K562 (cell line): ENCODE results near the gene ZDHHC5. TPM values are rescaled to one million over a fixed set of nuclear protein-coding genes. Genes with fewer than 3 reads are reported as not detected.

Experiments
- ATAC-seq: fragments of 200-7000 bp; cut with Tn5 transposase; 3 replicates; pipeline ENCODE4 v1.9.1; 2020; ENCODE audit warnings: moderate library complexity
- BruUV-seq: library from RNA; stranded (reverse); fragments of 400-500 nt; replicated peaks from 2 replicates; lab custom pipeline; 2021; lab: Mats Ljungman, UMichigan
- CTCF ChIA-PET: fragments of 300-600 bp; formaldehyde crosslinking; extraction: SDS; loops from one replicate; lab custom pipeline; 2021; ENCODE audit warnings: low intra/inter-chr PET ratio; lab: Yijun Ruan, JAX
- POLR2A ChIA-PET: fragments of 300-600, 350-650 bp; sonication (Branson Sonifier 250); formaldehyde crosslinking; extraction: SDS; loops from one replicate; lab custom pipeline; 2021; ENCODE audit warnings: antibody characterized with exemption, inconsistent platforms; lab: Yijun Ruan, JAX
- DNase-seq, 4 experiments: peaks; one replicate each; pipeline versions ENCODE4 v3.0.0 to v3.0.0-alpha.2; 2011 to 2018; ENCODE audit warnings: low spot score in 3 of 4, mixed read lengths in 3 of 4; ENCODE audit errors: extremely low read depth in 1 of 4
- FAIRE-seq: peaks from 2 replicates; lab custom pipeline; 2011; peaks lifted over from hg19 to GRCh38; lab: Jason Lieb, UNC
- H2AFZ ChIP-seq: 2 replicates; pipeline ENCODE4 v1.6.0; 2011; ENCODE audit warnings: low read depth, low read length, control low read depth, inconsistent platforms
- H3K27ac ChIP-seq: fragments of 200-600 bp; 3 replicates; pipeline ENCODE4 v1.8.0; 2011; ENCODE audit warnings: low read depth, mild to moderate bottlenecking, control low read depth, inconsistent platforms, low read length, moderate library complexity, mixed read lengths; ENCODE audit errors: extremely low read depth
- H3K27me3 ChIP-seq, 2 experiments: fragments of 300-600 bp in 1 of 2; 2 replicates in 1 of 2; 3 replicates in 1 of 2; pipeline versions ENCODE4 v1.6.0 to v1.8.0; 2011; ENCODE audit warnings: inconsistent platforms in 2 of 2, low read length in 2 of 2, mild to moderate bottlenecking in 1 of 2, mixed read lengths in 1 of 2, moderate library complexity in 1 of 2; ENCODE audit not compliant: control insufficient read depth in 2 of 2, insufficient read depth in 2 of 2
- H3K36me3 ChIP-seq: fragments of 300-600 bp; 3 replicates; pipeline ENCODE4 v1.8.0; 2011; ENCODE audit warnings: mild to moderate bottlenecking, low read length, inconsistent platforms; ENCODE audit not compliant: control insufficient read depth, insufficient read depth
- H3K4me1 ChIP-seq, 2 experiments: fragments of 200-600 bp in 1 of 2; replicated peaks in 1 of 2; 2 replicates in 1 of 2; 3 replicates in 1 of 2; pipeline versions ENCODE4 v1.5.1 to v1.8.0; 2011; ENCODE audit warnings: inconsistent platforms in 2 of 2, low read length in 2 of 2, mild to moderate bottlenecking in 1 of 2, mixed read lengths in 1 of 2, moderate library complexity in 1 of 2; ENCODE audit not compliant: control insufficient read depth in 2 of 2, insufficient read depth in 2 of 2
- H3K4me2 ChIP-seq: 2 replicates; pipeline ENCODE4 v1.6.1; 2011; ENCODE audit warnings: low read length, control low read depth, inconsistent platforms, mixed read lengths; ENCODE audit not compliant: insufficient read depth
- H3K4me3 ChIP-seq: fragments of 200-600 bp; sonication (generic), shearing (Covaris generic); 2 replicates; pipeline ENCODE4 v1.5.1; 2016; ENCODE audit warnings: control low read depth, inconsistent platforms
- H3K79me2 ChIP-seq: fragments of 200-600 bp; 3 replicates; pipeline ENCODE4 v1.8.0; 2011; ENCODE audit warnings: low read length, inconsistent platforms; ENCODE audit not compliant: control insufficient read depth, insufficient read depth
- H3K9ac ChIP-seq, 2 experiments: 2 replicates each; pipeline versions ENCODE4 v1.6.0 to v1.6.1; 2011; ENCODE audit warnings: low read depth in 2 of 2, low read length in 2 of 2, control low read depth in 1 of 2, inconsistent platforms in 1 of 2, mild to moderate bottlenecking in 1 of 2, mixed read lengths in 1 of 2; ENCODE audit not compliant: insufficient read depth in 1 of 2
- H3K9me1 ChIP-seq: one replicate; pipeline ENCODE4 v1.6.0; 2011; ENCODE audit warnings: inconsistent platforms, mild to moderate bottlenecking, low read length, moderate library complexity; ENCODE audit not compliant: control insufficient read depth, insufficient read depth
- H3K9me3 ChIP-seq: replicated peaks from 2 replicates; pipeline ENCODE4 v1.5.1; 2011; ENCODE audit warnings: low read depth, low read length, inconsistent platforms; ENCODE audit not compliant: control insufficient read depth, insufficient read depth
- H4K20me1 ChIP-seq: replicated peaks from 2 replicates; pipeline ENCODE4 v1.6.1; 2011; ENCODE audit warnings: low read length, inconsistent platforms, mixed read lengths; ENCODE audit not compliant: control insufficient read depth, insufficient read depth
- CBFA2T3 ChIP-seq: fragments of 450-650 bp; IDR thresholded peaks from 2 replicates; pipeline ENCODE4 v1.6.1; 2017
- CHAMP1 ChIP-seq: fragments of 450-650 bp; IDR thresholded peaks from 2 replicates; pipeline ENCODE4 v1.6.1; 2016; ENCODE audit warnings: mild to moderate bottlenecking
- CREB3 ChIP-seq: fragments of 450-650 bp; conservative IDR thresholded peaks from 2 replicates; pipeline ENCODE4 v1.6.1; 2016; ENCODE audit warnings: missing genetic modification characterization, low read depth, mild to moderate bottlenecking, missing compliant biosample characterization, moderate library complexity
- DEAF1 ChIP-seq: fragments of 450-650 bp; formaldehyde crosslinking; IDR thresholded peaks from 2 replicates; pipeline ENCODE4 v1.4.0; 2020; ENCODE audit warnings: mild to moderate bottlenecking, moderate library complexity
- EP300 ChIP-seq: IDR thresholded peaks from 2 replicates; pipeline ENCODE4 v1.6.1; 2012; ENCODE audit warnings: low read length, improper control_type of control experiment
- MTF1 ChIP-seq: fragments of 250-450 bp; sonication (Bioruptor Pico); IDR thresholded peaks from 2 replicates; pipeline ENCODE4 v1.9.0; 2021; ENCODE audit warnings: moderate library complexity, mild to moderate bottlenecking, inconsistent platforms, borderline replicate concordance
- NCOR1 ChIP-seq: fragments of 450-650 bp; IDR thresholded peaks from 2 replicates; pipeline ENCODE4 v1.6.1; 2016; ENCODE audit warnings: mild to moderate bottlenecking, moderate library complexity
- NKRF ChIP-seq: fragments of 450-650 bp; IDR thresholded peaks from 2 replicates; pipeline ENCODE4 v1.6.1; 2016; ENCODE audit warnings: borderline replicate concordance
- TRIM24 ChIP-seq, 2 experiments: fragments of 450-650 bp; IDR thresholded peaks; 2 replicates each; pipeline ENCODE4 v1.6.1; 2016
- ZNF140 ChIP-seq: fragments of 250-450 bp; sonication (Bioruptor Pico); IDR thresholded peaks from 2 replicates; pipeline ENCODE4 v1.8.0; 2021; ENCODE audit warnings: moderate library complexity, mild to moderate bottlenecking, inconsistent platforms
- ZNF232 ChIP-seq: sonication (generic); formaldehyde crosslinking; IDR thresholded peaks from 2 replicates; pipeline ENCODE4 v1.8.0; 2022; ENCODE audit warnings: mild to moderate bottlenecking, missing genetic modification reagents
- ZNF3 ChIP-seq: fragments of 250-450 bp; sonication (Bioruptor Pico); IDR thresholded peaks from 2 replicates; pipeline ENCODE4 v1.5.0; 2021; ENCODE audit warnings: mild to moderate bottlenecking, moderate library complexity
- WGBS: fragments of 100-300 bp; shearing (Covaris generic); methylation state at CpG from one replicate; pipeline ENCODE4 v1.1.6; 2016; ENCODE audit warnings: low coverage, mixed read lengths; ENCODE audit not compliant: insufficient coverage; ENCODE audit errors: missing lambda C conversion rate; 5-methylcytosine and 5-hydroxymethylcytosine counted together
- in situ Hi-C: fragments of 300-500 bp; cut with MboI; formaldehyde crosslinking; loops from 4 replicates; pipeline ENCODE4 v1.15.0; 2018; ENCODE audit warnings: inconsistent platforms, mixed read lengths
- intact Hi-C: fragments of 100-400 bp; cut with micrococcal nuclease; formaldehyde crosslinking; loops from 2 replicates; pipeline ENCODE4 v1.14.2; 2022
- polyA plus RNA-seq, 8 experiments: library from polyadenylated mRNA; depleted of rRNA in 4 of 8; stranded (reverse) in 5 of 8; unstranded in 3 of 8; fragments of >200 nt; fragmentation: Nextera tagmentation in 2 of 8; fragmentation: Illumina TruSeq in 1 of 8; extraction: Ambion mirVana in 2 of 8; extraction: Trizol in 1 of 8; gene quantifications; 2 replicates each; pipeline versions ENCODE4 v1.2.1 to v1.2.3, GENCODE V29; 2011 to 2014; ENCODE audit warnings: inconsistent platforms in 1 of 8, missing spikeins in 1 of 8
- total RNA-seq, 7 experiments: library from RNA; depleted of rRNA in 6 of 7; stranded (reverse); fragments of >200 nt in 6 of 7; fragmentation: Illumina TruSeq in 2 of 7; extraction: Trizol in 2 of 7; gene quantifications; 2 replicates each; pipeline versions ENCODE4 v1.2.1 to v1.2.3, GENCODE V29; 2011 to 2021; ENCODE audit warnings: low replicate concordance in 1 of 7
- TF ChIP-seq, protein P1 (sequence below): fragments of 450-650 bp; IDR thresholded peaks from 2 replicates; pipeline ENCODE4 v1.7.1; 2018; ENCODE audit warnings: mild to moderate bottlenecking, low read depth; ENCODE audit not compliant: partially characterized antibody

ZDHHC5 gene
- total and polyA plus RNA-seq, 9 of the 15 experiments (the other 6 are each of a cell fraction or from before 2014, with no cell fraction given): 3.8 to 64.2 (median 35.9) TPM

GRCh38 chr11:57659669-57660068, 8.2 kb upstream of the ZDHHC5 start:
- H3K9me3 ChIP-seq: no peaks in the 10 kb centered on the region
- intact Hi-C loops (loop anchor here (10.0 kb wide), 1 partner anchor 405 kb away; no protein-coding TSS in a partner anchor), in situ Hi-C loops (loop anchor here (10.0 to 25.0 kb wide), 2 partner anchors 145 to 853 kb away; partner anchors contain the start of gene OR5B21)
- no peaks in the 10 kb centered on the region for H3K27me3 ChIP-seq
- H3K27ac ChIP-seq: no peak overlapping the region
- no TSS peak for BruUV-seq
- DNase-seq (no peak), FAIRE-seq (no peak), ATAC-seq (no peak)
- ChIA-PET CTCF (no interaction called here), POLR2A (no interaction called here)
- peaks cover 0 to 6% of the 10 kb centered on the region in 2 experiments; a peak in 1 of 5 replicates for H3K4me1 ChIP-seq
- H3K4me3 ChIP-seq: no peak overlapping the region
- no peak overlapping the region for H2AFZ ChIP-seq
- no peak overlapping the region for H3K4me2 ChIP-seq
- peaks cover 34% of the 10 kb centered on the region; the same call in 2 of the 3 replicates for H3K36me3 ChIP-seq
- H4K20me1 ChIP-seq: no peaks in the 10 kb centered on the region
- no peaks in the 10 kb centered on the region for H3K9me1 ChIP-seq
- H3K9ac ChIP-seq: peak overlapping the region in 1 of 2 experiments; percentile 38; a peak in 1 of 4 replicates
- peaks cover 23% of the 10 kb centered on the region for H3K79me2 ChIP-seq
- WGBS: 96% methylated on average over 14 of the region's 14 CpGs
- no peak for TF ChIP-seq DEAF1 (CRISPR knock-in tag)
- no peak for TF ChIP-seq MTF1 (CRISPR knock-in tag)
- no peak for TF ChIP-seq ZNF232 (CRISPR knock-in tag)
- no peak for TF ChIP-seq ZNF3 (CRISPR knock-in tag)
- TF ChIP-seq, protein P1, sequence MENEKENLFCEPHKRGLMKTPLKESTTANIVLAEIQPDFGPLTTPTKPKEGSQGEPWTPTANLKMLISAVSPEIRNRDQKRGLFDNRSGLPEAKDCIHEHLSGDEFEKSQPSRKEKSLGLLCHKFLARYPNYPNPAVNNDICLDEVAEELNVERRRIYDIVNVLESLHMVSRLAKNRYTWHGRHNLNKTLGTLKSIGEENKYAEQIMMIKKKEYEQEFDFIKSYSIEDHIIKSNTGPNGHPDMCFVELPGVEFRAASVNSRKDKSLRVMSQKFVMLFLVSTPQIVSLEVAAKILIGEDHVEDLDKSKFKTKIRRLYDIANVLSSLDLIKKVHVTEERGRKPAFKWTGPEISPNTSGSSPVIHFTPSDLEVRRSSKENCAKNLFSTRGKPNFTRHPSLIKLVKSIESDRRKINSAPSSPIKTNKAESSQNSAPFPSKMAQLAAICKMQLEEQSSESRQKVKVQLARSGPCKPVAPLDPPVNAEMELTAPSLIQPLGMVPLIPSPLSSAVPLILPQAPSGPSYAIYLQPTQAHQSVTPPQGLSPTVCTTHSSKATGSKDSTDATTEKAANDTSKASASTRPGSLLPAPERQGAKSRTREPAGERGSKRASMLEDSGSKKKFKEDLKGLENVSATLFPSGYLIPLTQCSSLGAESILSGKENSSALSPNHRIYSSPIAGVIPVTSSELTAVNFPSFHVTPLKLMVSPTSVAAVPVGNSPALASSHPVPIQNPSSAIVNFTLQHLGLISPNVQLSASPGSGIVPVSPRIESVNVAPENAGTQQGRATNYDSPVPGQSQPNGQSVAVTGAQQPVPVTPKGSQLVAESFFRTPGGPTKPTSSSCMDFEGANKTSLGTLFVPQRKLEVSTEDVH: no peak
- no peak for TF ChIP-seq NCOR1
- TF ChIP-seq CHAMP1: no peak
- no peak for TF ChIP-seq CBFA2T3
- no peak for TF ChIP-seq CREB3
- TF ChIP-seq ZNF140 (CRISPR knock-in tag): no peak
- TF ChIP-seq EP300: no peak
- no peak for TF ChIP-seq TRIM24 (IDR thresholded peaks at IDR 0.05)
- no peak for TF ChIP-seq NKRF
